Neural progenitor cell (in vitro differentiated cells): ENCODE measurements around the gene PIGA. TPM values are rescaled to one million over a fixed set of nuclear protein-coding genes. Genes with fewer than 3 reads are reported as not detected.
A peak's percentile ranks its signal among the peaks of the same experiment; 100 is the strongest.

Experiments used
- DNase-seq: peaks from one replicate; pipeline ENCODE4 v3.0.0-alpha.2; 2016; ENCODE audit warnings: low spot score
- H2AFZ ChIP-seq: fragments of 200-600 bp; sonication (generic); replicated peaks from 2 replicates; pipeline ENCODE4 v1.6.1; 2016; ENCODE audit warnings: antibody characterized with exemption
- H3F3A ChIP-seq: fragments of 200-600 bp; sonication (generic); 2 replicates; pipeline ENCODE4 v1.6.1; 2016; ENCODE audit warnings: antibody characterized with exemption, low read depth
- H3K27ac ChIP-seq: fragments of 200-600 bp; sonication (generic); 2 replicates; pipeline ENCODE4 v1.5.1; 2016; ENCODE audit warnings: mild to moderate bottlenecking
- H3K27me3 ChIP-seq: fragments of 200-600 bp; sonication (generic); 2 replicates; pipeline ENCODE4 v1.6.1; 2016; ENCODE audit warnings: mild to moderate bottlenecking, moderate library complexity
- H3K36me3 ChIP-seq: fragments of 200-600 bp; sonication (generic); 2 replicates; pipeline ENCODE4 v1.5.1; 2016
- H3K4me1 ChIP-seq: fragments of 200-600 bp; sonication (generic); 2 replicates; pipeline ENCODE4 v1.6.1; 2016; ENCODE audit warnings: mixed run types
- H3K4me2 ChIP-seq: fragments of 200-600 bp; sonication (generic); 2 replicates; pipeline ENCODE4 v1.6.1; 2016
- H3K4me3 ChIP-seq: fragments of 200-600 bp; sonication (generic); 2 replicates; pipeline ENCODE4 v1.5.1; 2016
- H3K79me2 ChIP-seq: fragments of 200-600 bp; sonication (generic); 2 replicates; pipeline ENCODE4 v1.6.1; 2016; ENCODE audit warnings: low read depth
- H3K9ac ChIP-seq: fragments of 200-600 bp; sonication (generic); 2 replicates; pipeline ENCODE4 v1.6.1; 2016
- H3K9me3 ChIP-seq: fragments of 200-600 bp; sonication (generic); 2 replicates; pipeline ENCODE4 v1.5.1; 2016; ENCODE audit warnings: low read depth
- H4K20me1 ChIP-seq: fragments of 200-600 bp; sonication (generic); 2 replicates; pipeline ENCODE4 v1.6.1; 2016; ENCODE audit warnings: low read depth
- H3K27ac Mint-ChIP-seq: 3 replicates; pipeline ENCODE4 v1.8.0; 2021; ENCODE audit warnings: mixed read lengths
- H3K27me3 Mint-ChIP-seq: 2 replicates; pipeline ENCODE4 v1.8.0; 2022; ENCODE audit warnings: low read depth, mild to moderate bottlenecking, inconsistent platforms, moderate library complexity, mixed read lengths; ENCODE audit not compliant: insufficient read depth
- H3K36me3 Mint-ChIP-seq: 3 replicates; pipeline ENCODE4 v1.8.0; 2021; ENCODE audit warnings: mixed read lengths
- H3K4me1 Mint-ChIP-seq: 3 replicates; pipeline ENCODE4 v1.8.0; 2021; ENCODE audit warnings: mixed read lengths
- H3K4me3 Mint-ChIP-seq: 3 replicates; pipeline ENCODE4 v1.8.0; 2021; ENCODE audit warnings: mild to moderate bottlenecking, moderate library complexity, mixed read lengths
- H3K9me3 Mint-ChIP-seq: 3 replicates; pipeline ENCODE4 v1.8.0; 2020; ENCODE audit warnings: mixed read lengths
- EZH2 ChIP-seq: fragments of 200-600 bp; sonication (generic); IDR thresholded peaks from 2 replicates; pipeline ENCODE4 v1.6.1; 2017; ENCODE audit warnings: antibody characterized with exemption, mild to moderate bottlenecking, moderate library complexity
- EZH2phosphoT487 ChIP-seq: fragments of 200-600 bp; sonication (generic); IDR thresholded peaks from 2 replicates; pipeline ENCODE4 v1.6.1; 2017; ENCODE audit warnings: antibody characterized with exemption
- total RNA-seq: library from RNA; depleted of rRNA; stranded (reverse); fragments of >200 nt; gene quantifications from 2 replicates; pipeline ENCODE4 v1.2.3, GENCODE V29; 2015; ENCODE audit warnings: low replicate concordance
- TF ChIP-seq, protein P1 (sequence below): fragments of 200-600 bp; sonication (generic); IDR thresholded peaks from 2 replicates; pipeline ENCODE4 v1.5.1; 2017; ENCODE audit warnings: antibody characterized with exemption, mild to moderate bottlenecking

Gene PIGA
- total RNA-seq, 1 donor from 2014 or later: 23.9 TPM

DNA sequence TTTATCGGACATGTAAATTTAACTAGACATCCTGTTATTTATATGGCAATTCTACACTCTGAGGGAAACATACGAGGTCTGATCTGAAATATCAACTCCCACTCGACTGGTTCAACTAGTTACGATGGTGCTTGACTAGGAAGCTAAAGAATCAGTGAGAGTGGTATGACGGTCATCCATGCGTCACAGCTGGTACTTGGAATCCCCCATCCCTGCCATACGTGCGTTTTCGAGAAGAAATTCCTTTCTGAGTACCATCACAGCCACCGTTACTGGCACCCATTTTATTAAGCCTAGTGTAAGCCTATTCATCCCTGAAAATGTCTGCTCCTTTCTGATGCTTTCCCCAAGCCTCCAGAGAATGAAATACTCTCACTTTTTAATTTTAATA lies 695 bp upstream of the PIGA start:
- peak overlapping the region; percentile 94 for H3K4me3 Mint-ChIP-seq
- H3K9me3 Mint-ChIP-seq: no peaks in the 10 kb centered on the region
- no peak for TF ChIP-seq EZH2
- TF ChIP-seq, protein P1, sequence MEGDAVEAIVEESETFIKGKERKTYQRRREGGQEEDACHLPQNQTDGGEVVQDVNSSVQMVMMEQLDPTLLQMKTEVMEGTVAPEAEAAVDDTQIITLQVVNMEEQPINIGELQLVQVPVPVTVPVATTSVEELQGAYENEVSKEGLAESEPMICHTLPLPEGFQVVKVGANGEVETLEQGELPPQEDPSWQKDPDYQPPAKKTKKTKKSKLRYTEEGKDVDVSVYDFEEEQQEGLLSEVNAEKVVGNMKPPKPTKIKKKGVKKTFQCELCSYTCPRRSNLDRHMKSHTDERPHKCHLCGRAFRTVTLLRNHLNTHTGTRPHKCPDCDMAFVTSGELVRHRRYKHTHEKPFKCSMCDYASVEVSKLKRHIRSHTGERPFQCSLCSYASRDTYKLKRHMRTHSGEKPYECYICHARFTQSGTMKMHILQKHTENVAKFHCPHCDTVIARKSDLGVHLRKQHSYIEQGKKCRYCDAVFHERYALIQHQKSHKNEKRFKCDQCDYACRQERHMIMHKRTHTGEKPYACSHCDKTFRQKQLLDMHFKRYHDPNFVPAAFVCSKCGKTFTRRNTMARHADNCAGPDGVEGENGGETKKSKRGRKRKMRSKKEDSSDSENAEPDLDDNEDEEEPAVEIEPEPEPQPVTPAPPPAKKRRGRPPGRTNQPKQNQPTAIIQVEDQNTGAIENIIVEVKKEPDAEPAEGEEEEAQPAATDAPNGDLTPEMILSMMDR: no peak
- no peaks in the 10 kb centered on the region for H3K36me3 Mint-ChIP-seq
- Histone ChIP-seq H3K4me2 (peak overlapping the region; percentile 75), H4K20me1 (no peaks in the 10 kb centered on the region), H3K4me1 (peaks cover 16% of the 10 kb centered on the region), H3K79me2 (peaks cover 18% of the 10 kb centered on the region), H3F3A (no peaks in the 10 kb centered on the region), H3K36me3 (no peaks in the 10 kb centered on the region), H2AFZ (peak overlapping the region; percentile 5), H3K9ac (no peak overlapping the region), H3K4me3 (peak overlapping the region; percentile 59), H3K27ac (no peak overlapping the region), H3K9me3 (no peaks in the 10 kb centered on the region), H3K27me3 (peaks cover 35% of the 10 kb centered on the region)
- H3K27me3 Mint-ChIP-seq: peaks cover 2% of the 10 kb centered on the region
- H3K4me1 Mint-ChIP-seq: peaks cover 37% of the 10 kb centered on the region
- H3K27ac Mint-ChIP-seq: peak overlapping the region; percentile 86
- DNase-seq: peak; percentile 35

DNA sequence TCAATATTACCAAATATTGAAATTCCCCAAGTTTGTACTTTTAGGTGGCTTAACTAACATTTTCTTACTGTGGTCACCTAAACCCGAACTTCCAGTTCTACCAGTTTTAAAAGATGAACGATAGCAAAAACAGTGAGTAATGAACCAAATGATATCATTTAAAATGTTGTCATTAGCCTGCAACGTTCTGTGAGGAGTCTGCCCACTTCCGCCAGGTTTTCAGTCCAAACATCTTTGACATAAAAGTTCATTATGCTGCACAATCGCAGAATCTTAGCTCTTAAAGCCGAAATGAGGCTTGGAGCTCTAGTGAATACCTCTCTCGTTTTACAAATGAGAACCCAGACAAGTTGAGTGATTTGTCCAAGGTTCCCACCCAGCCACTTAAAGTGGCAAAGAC lies 762 bp downstream of the PIGA start:
- peaks cover 18% of the 10 kb centered on the region for H3K79me2 ChIP-seq
- H3K4me1 ChIP-seq: peaks cover 1% of the 10 kb centered on the region
- peak overlapping the region; percentile 72 for H3K4me2 ChIP-seq
- H2AFZ ChIP-seq: no peak overlapping the region
- peak overlapping the region; percentile 77 for H3K9ac ChIP-seq
- H3K27ac ChIP-seq: no peak overlapping the region
- H3K27me3 ChIP-seq: peaks cover 33% of the 10 kb centered on the region
- peak overlapping the region; percentile 59 for H3K4me3 ChIP-seq
- no peaks in the 10 kb centered on the region for H3F3A ChIP-seq
- DNase-seq: no peak
- H4K20me1 ChIP-seq: no peaks in the 10 kb centered on the region
- no peaks in the 10 kb centered on the region for H3K36me3 ChIP-seq
- peak overlapping the region; percentile 94 for H3K4me3 Mint-ChIP-seq
- H3K36me3 Mint-ChIP-seq: no peaks in the 10 kb centered on the region
- TF ChIP-seq, protein P1: no peak
- TF ChIP-seq EZH2phosphoT487: no peak
- TF ChIP-seq EZH2: no peak
- peak overlapping the region; percentile 86 for H3K27ac Mint-ChIP-seq
- H3K9me3 ChIP-seq: no peaks in the 10 kb centered on the region
- H3K27me3 Mint-ChIP-seq: peaks cover 2% of the 10 kb centered on the region
- peaks cover 22% of the 10 kb centered on the region for H3K4me1 Mint-ChIP-seq
- H3K9me3 Mint-ChIP-seq: no peaks in the 10 kb centered on the region

DNA sequence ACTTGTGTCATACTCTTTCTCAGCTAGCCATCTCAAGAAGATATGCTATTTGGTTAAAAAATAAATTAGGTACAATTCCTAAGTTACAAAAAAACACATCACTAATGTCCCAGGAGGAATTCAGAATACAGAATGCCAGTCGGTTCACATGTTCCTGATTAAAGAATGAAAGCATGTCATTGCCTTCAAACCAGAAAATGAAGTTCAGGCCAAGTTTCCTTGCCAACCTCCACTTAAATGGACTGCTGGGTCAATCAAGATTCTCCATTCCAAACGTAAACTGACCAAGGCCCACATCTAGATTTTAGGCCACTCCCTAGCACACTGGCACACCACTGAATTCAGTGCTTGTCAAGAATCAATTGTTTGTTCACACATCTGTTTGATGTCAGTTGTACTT lies 6.5 kb downstream of the PIGA start:
- H3K9me3 ChIP-seq: no peaks in the 10 kb centered on the region
- no peaks in the 10 kb centered on the region for H4K20me1 ChIP-seq
- H3K4me3 ChIP-seq: no peak overlapping the region
- H3K9ac ChIP-seq: no peak overlapping the region
- no peak for DNase-seq
- no peak overlapping the region for H3K4me3 Mint-ChIP-seq
- H3K4me1 Mint-ChIP-seq: no peaks in the 10 kb centered on the region
- H3K27ac ChIP-seq: no peak overlapping the region
- H3K27ac Mint-ChIP-seq: no peak overlapping the region
- H3F3A ChIP-seq: no peaks in the 10 kb centered on the region
- no peaks in the 10 kb centered on the region for H3K27me3 ChIP-seq
- TF ChIP-seq EZH2 (no peak), EZH2phosphoT487 (no peak)
- TF ChIP-seq, protein P1: no peak
- H3K27me3 Mint-ChIP-seq: peaks cover 2% of the 10 kb centered on the region
- peaks cover 5% of the 10 kb centered on the region for H3K36me3 Mint-ChIP-seq
- H2AFZ ChIP-seq: no peak overlapping the region
- no peaks in the 10 kb centered on the region for H3K9me3 Mint-ChIP-seq
- no peak overlapping the region for H3K4me2 ChIP-seq
- no peaks in the 10 kb centered on the region for H3K4me1 ChIP-seq
- no peaks in the 10 kb centered on the region for H3K36me3 ChIP-seq
- H3K79me2 ChIP-seq: peaks cover 4% of the 10 kb centered on the region
